GM12878 (cell line): ENCODE data around the gene OPRL1. TPM values are rescaled to one million over a fixed set of nuclear protein-coding genes. Genes with fewer than 3 reads are reported as not detected.

Experiments used
- ATAC-seq: fragments of 200-7000 bp; cut with Tn5 transposase; 3 replicates; pipeline ENCODE4 v1.9.1; 2020; ENCODE audit warnings: mild to moderate bottlenecking, moderate library complexity
- BruUV-seq: library from RNA; stranded (reverse); fragments of 400-500 nt; replicated peaks from 2 replicates; lab custom pipeline; 2021; lab: Mats Ljungman, UMichigan
- CTCF ChIA-PET: fragments of 300-600 bp; sonication (Branson Sonifier 250); formaldehyde crosslinking; extraction: SDS; loops from one replicate; lab custom pipeline; 2021; ENCODE audit warnings: inconsistent platforms; lab: Yijun Ruan, JAX
- POLR2A ChIA-PET: fragments of 350-600 bp; formaldehyde crosslinking; extraction: SDS; loops from one replicate; lab custom pipeline; 2021; ENCODE audit warnings: inconsistent platforms; lab: Charles Lee
- RAD21 ChIA-PET: fragments of 300-600 bp; sonication (Branson Sonifier 250); formaldehyde crosslinking; loops from one replicate; lab custom pipeline; 2023; ENCODE audit warnings: antibody characterized with exemption; ENCODE audit not compliant: unreplicated experiment; lab: Charles Lee
- SMC1A ChIA-PET: fragments of 300-600 bp; sonication (Branson Sonifier 250); formaldehyde crosslinking; loops from one replicate; lab custom pipeline; 2023; ENCODE audit not compliant: unreplicated experiment, uncharacterized antibody; lab: Charles Lee
- DNase-seq: peaks from one replicate; pipeline ENCODE4 v3.0.0-alpha.2; 2011; ENCODE audit warnings: low read depth, low spot score
- FAIRE-seq: peaks from 3 replicates; lab custom pipeline; 2011; peaks lifted over from hg19 to GRCh38; lab: Jason Lieb, UNC
- H2AFZ ChIP-seq: 2 replicates; pipeline ENCODE4 v1.6.0; 2011; ENCODE audit warnings: low read depth, low read length, control low read depth; ENCODE audit not compliant: control insufficient read depth
- H3K27ac ChIP-seq: 2 replicates; pipeline ENCODE4 v1.5.1; 2011; ENCODE audit warnings: control low read depth; ENCODE audit not compliant: control insufficient read depth, insufficient read depth
- H3K27me3 ChIP-seq, 2 experiments: replicated peaks in 1 of 2; 2 replicates each; pipeline versions ENCODE4 v1.6.0 to v1.6.1; 2011; ENCODE audit warnings: low read length in 1 of 2; ENCODE audit not compliant: control insufficient read depth in 2 of 2, insufficient read depth in 2 of 2
- H3K36me3 ChIP-seq, 2 experiments: 2 replicates each; pipeline ENCODE4 v1.5.1; 2011; ENCODE audit warnings: low read length in 1 of 2; ENCODE audit not compliant: control insufficient read depth in 2 of 2, insufficient read depth in 2 of 2
- H3K4me1 ChIP-seq: 2 replicates; pipeline ENCODE4 v1.6.1; 2011; ENCODE audit warnings: mild to moderate bottlenecking, low read length, moderate library complexity, mixed read lengths; ENCODE audit not compliant: control insufficient read depth, insufficient read depth
- H3K4me2 ChIP-seq: 2 replicates; pipeline ENCODE4 v1.6.0; 2011; ENCODE audit warnings: control low read depth; ENCODE audit not compliant: control insufficient read depth, insufficient read depth
- H3K4me3 ChIP-seq: fragments of 200-600 bp; sonication (generic); 2 replicates; pipeline ENCODE4 v1.5.1; 2016
- H3K79me2 ChIP-seq: 2 replicates; pipeline ENCODE4 v1.6.0; 2011; ENCODE audit warnings: low read length; ENCODE audit not compliant: control insufficient read depth, insufficient read depth
- H3K9ac ChIP-seq: 2 replicates; pipeline ENCODE4 v1.8.0; 2011; ENCODE audit warnings: low read length, control low read depth, mixed read lengths; ENCODE audit not compliant: control insufficient read depth, insufficient read depth
- H3K9me3 ChIP-seq: replicated peaks from 3 replicates; pipeline ENCODE4 v1.5.1; 2011; ENCODE audit warnings: mild to moderate bottlenecking, low read length; ENCODE audit not compliant: control insufficient read depth, insufficient read depth
- H4K20me1 ChIP-seq: 2 replicates; pipeline ENCODE4 v1.6.0; 2011; ENCODE audit not compliant: control insufficient read depth, insufficient read depth
- ATF2 ChIP-seq: IDR thresholded peaks from 2 replicates; pipeline ENCODE4 v1.6.1; 2012; ENCODE audit warnings: low read length, inconsistent platforms
- IKZF1 ChIP-seq: fragments of 450-650 bp; conservative IDR thresholded peaks from 2 replicates; pipeline ENCODE4 v1.6.1; 2017; ENCODE audit warnings: antibody characterized with exemption, mild to moderate bottlenecking
- MEF2B ChIP-seq: fragments of 450-650 bp; IDR thresholded peaks from 2 replicates; pipeline ENCODE4 v1.6.1; 2018; ENCODE audit warnings: mild to moderate bottlenecking, moderate library complexity; ENCODE audit not compliant: partially characterized antibody, poor library complexity, severe bottlenecking
- NR2F1 ChIP-seq: fragments of 450-650 bp; conservative IDR thresholded peaks from 2 replicates; pipeline ENCODE4 v1.6.1; 2017; ENCODE audit warnings: mild to moderate bottlenecking
- NRF1 ChIP-seq: conservative IDR thresholded peaks from 2 replicates; pipeline ENCODE4 v1.6.1; 2011; ENCODE audit warnings: mild to moderate bottlenecking, low read depth, low read length, improper control_type of control experiment
- POLR2AphosphoS5 ChIP-seq: IDR thresholded peaks from 2 replicates; pipeline ENCODE4 v1.6.1; 2011; ENCODE audit warnings: mild to moderate bottlenecking, low read length, inconsistent platforms
- SREBF1 ChIP-seq: IDR thresholded peaks from 2 replicates; pipeline ENCODE4 v1.6.1; 2012; ENCODE audit warnings: mild to moderate bottlenecking, low read length
- WGBS: methylation state at CpG from one replicate; pipeline ENCODE4 v1.1.6; 2016; ENCODE audit warnings: low lambda C conversion rate; ENCODE audit not compliant: insufficient replicate concordance, insufficient coverage; ENCODE audit errors: missing lambda C conversion rate; 5-methylcytosine and 5-hydroxymethylcytosine counted together
- in situ Hi-C: fragments of 300-500 bp; cut with MboI; formaldehyde crosslinking; loops from 9 replicates; pipeline ENCODE4 v1.14.3; 2018; ENCODE audit warnings: mixed read lengths
- intact Hi-C: fragments of 100-400 bp; cut with micrococcal nuclease; formaldehyde crosslinking; loops from one replicate; pipeline ENCODE4 v1.14.2; 2022; ENCODE audit not compliant: unreplicated experiment
- polyA plus RNA-seq, 11 experiments: library from polyadenylated mRNA; depleted of rRNA in 4 of 11; unstranded in 6 of 11; stranded (reverse) in 5 of 11; fragments of >200 nt; fragmentation: Nextera tagmentation in 4 of 11; fragmentation: Illumina TruSeq in 1 of 11; extraction: Ambion mirVana in 4 of 11; extraction: Trizol in 1 of 11; gene quantifications; 1 replicate in 1 of 11; 2 replicates in 10 of 11; pipeline versions ENCODE4 v1.2.1 to v1.2.3, GENCODE V29; 2011 to 2016; ENCODE audit warnings: inconsistent platforms in 2 of 11, missing spikeins in 2 of 11, low read depth in 1 of 11
- total RNA-seq, 4 experiments: library from RNA; depleted of rRNA in 3 of 4; stranded (reverse); fragments of >200 nt in 3 of 4; fragmentation: Illumina TruSeq in 1 of 4; extraction: Trizol in 1 of 4; gene quantifications; 2 replicates each; pipeline versions ENCODE4 v1.2.1 to v1.2.3, GENCODE V29; 2013 to 2021

The OPRL1 gene
- total and polyA plus RNA-seq, 10 of the 15 experiments (the other 5 are each of a cell fraction or from before 2014, with no cell fraction given) = 0.04 to 0.41 (median 0.24) TPM; not detected in 1

GRCh38 chr20:64111841-64112641 lies 32.2 kb downstream of the OPRL1 start:
- SMC1A ChIA-PET = interaction anchor here (0.8 to 1.4 kb wide), 3 partner anchors 8 to 29 kb away, joined by 3 to 5 read pairs (median 3); no protein-coding TSS in a partner anchor
- CTCF ChIA-PET = interaction anchor here (0.8 to 2.3 kb wide), 5 partner anchors 8 to 132 kb away, joined by 3 to 16 read pairs (median 4); no protein-coding TSS in a partner anchor
- no TSS peak for BruUV-seq

More at GRCh38 chr20:64111841-64112641, 32.2 kb downstream of the OPRL1 start:
- H2AFZ ChIP-seq = no peak overlapping the region
- H3K4me3 ChIP-seq = no peak overlapping the region
- in situ Hi-C loops (no loop called here), intact Hi-C loops (no loop called here)
- RAD21 ChIA-PET = interaction anchor here (1.2 to 4.9 kb wide), 4 partner anchors 12 to 74 kb away, joined by 3 to 16 read pairs (median 4); partner anchors contain the start of gene LKAAEAR1
- H3K27ac ChIP-seq = no peak overlapping the region
- H3K79me2 ChIP-seq = no peaks in the 10 kb centered on the region
- no peaks in the 10 kb centered on the region for H3K9me3 ChIP-seq
- POLR2A ChIA-PET = no interaction called here
- peak; percentile 10; the same call in 1 of the 3 replicates for ATAC-seq
- TF ChIP-seq POLR2AphosphoS5 (no peak), NRF1 (no peak), NR2F1 (peak; percentile 66), ATF2 (no peak), SREBF1 (no peak), MEF2B (peak; percentile 90), IKZF1 (no peak)
- H3K9ac ChIP-seq = no peak overlapping the region
- no peak overlapping the region for H3K4me2 ChIP-seq
- FAIRE-seq = no peak
- peaks cover 0 to 3% of the 10 kb centered on the region in 2 experiments; a peak in 2 of 4 replicates for H3K27me3 ChIP-seq
- no peaks in the 10 kb centered on the region; the same call in 1 of the 2 replicates for H3K4me1 ChIP-seq
- WGBS = 13% methylated on average over 19 of the region's 19 CpGs
- H3K36me3 ChIP-seq = no peaks in the 10 kb centered on the region
- H4K20me1 ChIP-seq = no peaks in the 10 kb centered on the region
- DNase-seq = no peak
